Measurements from ENCODE around the gene CPT2. TPM values are rescaled to one million over a fixed set of nuclear protein-coding genes. Genes with fewer than 3 reads are reported as not detected.

The CPT2 gene
- total and polyA plus RNA-seq, 2 of the 13 experiments (the other 11 are each of a cell fraction or from before 2014, with no cell fraction given), result 12.6 to 14.6 TPM

DNA sequence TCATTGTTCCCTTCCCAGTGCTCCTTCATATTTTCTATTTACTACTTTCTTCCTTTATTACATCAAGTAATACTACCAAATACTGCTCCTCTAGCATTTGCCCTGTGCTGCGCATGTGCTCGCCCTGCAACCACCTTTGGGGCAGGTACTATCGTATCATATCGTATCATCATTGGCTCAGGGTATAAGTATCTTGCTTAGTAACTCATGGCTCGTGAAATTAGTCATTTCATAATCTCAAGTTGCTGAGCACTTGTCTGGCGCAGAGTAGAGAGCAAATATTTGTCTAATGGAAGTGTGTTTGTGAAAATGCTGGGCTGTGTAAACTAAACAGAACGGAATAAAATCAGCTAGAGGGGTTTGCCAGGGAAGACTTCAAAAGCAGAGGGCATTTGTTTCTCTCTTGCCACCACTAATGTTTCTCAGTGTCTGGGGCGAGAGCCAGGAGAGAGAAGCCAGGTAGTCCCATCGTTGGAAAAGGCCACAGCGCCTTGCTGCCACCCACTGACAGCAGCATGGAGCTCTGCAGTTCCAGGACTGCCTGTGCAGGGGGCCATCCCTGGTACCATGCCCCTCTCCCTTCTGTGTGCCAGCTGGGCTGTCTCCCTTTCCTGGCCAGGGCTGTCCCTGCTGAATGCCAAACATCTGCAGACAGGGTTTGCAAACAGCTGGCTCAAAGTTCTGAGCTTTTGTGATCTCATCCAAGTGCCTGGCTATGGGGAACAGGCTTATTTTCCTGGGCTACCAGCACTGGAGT lies 20.0 kb upstream of the CPT2 start (continued):
- TF ChIP-seq NFAT5 (CRISPR knock-in tag; IDR thresholded peaks at IDR 0.05), result no peak
- TF ChIP-seq HMG20A (CRISPR knock-in tag; IDR thresholded peaks at IDR 0.05; ENCODE audit: borderline replicate concordance), result peak; percentile 46; the same call in 1 of the 2 replicates
- TF ChIP-seq HBP1 (CRISPR knock-in tag; IDR thresholded peaks at IDR 0.05; ENCODE audit: low read depth), result no peak
- no peak for TF ChIP-seq ZNF101 (CRISPR knock-in tag; IDR thresholded peaks at IDR 0.05; ENCODE audit: borderline replicate concordance, low read depth)
- no peak for TF ChIP-seq ZNF468 (CRISPR knock-in tag; IDR thresholded peaks at IDR 0.05)
- TF ChIP-seq RAD51 (IDR thresholded peaks at IDR 0.05; ENCODE audit: borderline replicate concordance), result no peak
- TF ChIP-seq, protein P1, sequence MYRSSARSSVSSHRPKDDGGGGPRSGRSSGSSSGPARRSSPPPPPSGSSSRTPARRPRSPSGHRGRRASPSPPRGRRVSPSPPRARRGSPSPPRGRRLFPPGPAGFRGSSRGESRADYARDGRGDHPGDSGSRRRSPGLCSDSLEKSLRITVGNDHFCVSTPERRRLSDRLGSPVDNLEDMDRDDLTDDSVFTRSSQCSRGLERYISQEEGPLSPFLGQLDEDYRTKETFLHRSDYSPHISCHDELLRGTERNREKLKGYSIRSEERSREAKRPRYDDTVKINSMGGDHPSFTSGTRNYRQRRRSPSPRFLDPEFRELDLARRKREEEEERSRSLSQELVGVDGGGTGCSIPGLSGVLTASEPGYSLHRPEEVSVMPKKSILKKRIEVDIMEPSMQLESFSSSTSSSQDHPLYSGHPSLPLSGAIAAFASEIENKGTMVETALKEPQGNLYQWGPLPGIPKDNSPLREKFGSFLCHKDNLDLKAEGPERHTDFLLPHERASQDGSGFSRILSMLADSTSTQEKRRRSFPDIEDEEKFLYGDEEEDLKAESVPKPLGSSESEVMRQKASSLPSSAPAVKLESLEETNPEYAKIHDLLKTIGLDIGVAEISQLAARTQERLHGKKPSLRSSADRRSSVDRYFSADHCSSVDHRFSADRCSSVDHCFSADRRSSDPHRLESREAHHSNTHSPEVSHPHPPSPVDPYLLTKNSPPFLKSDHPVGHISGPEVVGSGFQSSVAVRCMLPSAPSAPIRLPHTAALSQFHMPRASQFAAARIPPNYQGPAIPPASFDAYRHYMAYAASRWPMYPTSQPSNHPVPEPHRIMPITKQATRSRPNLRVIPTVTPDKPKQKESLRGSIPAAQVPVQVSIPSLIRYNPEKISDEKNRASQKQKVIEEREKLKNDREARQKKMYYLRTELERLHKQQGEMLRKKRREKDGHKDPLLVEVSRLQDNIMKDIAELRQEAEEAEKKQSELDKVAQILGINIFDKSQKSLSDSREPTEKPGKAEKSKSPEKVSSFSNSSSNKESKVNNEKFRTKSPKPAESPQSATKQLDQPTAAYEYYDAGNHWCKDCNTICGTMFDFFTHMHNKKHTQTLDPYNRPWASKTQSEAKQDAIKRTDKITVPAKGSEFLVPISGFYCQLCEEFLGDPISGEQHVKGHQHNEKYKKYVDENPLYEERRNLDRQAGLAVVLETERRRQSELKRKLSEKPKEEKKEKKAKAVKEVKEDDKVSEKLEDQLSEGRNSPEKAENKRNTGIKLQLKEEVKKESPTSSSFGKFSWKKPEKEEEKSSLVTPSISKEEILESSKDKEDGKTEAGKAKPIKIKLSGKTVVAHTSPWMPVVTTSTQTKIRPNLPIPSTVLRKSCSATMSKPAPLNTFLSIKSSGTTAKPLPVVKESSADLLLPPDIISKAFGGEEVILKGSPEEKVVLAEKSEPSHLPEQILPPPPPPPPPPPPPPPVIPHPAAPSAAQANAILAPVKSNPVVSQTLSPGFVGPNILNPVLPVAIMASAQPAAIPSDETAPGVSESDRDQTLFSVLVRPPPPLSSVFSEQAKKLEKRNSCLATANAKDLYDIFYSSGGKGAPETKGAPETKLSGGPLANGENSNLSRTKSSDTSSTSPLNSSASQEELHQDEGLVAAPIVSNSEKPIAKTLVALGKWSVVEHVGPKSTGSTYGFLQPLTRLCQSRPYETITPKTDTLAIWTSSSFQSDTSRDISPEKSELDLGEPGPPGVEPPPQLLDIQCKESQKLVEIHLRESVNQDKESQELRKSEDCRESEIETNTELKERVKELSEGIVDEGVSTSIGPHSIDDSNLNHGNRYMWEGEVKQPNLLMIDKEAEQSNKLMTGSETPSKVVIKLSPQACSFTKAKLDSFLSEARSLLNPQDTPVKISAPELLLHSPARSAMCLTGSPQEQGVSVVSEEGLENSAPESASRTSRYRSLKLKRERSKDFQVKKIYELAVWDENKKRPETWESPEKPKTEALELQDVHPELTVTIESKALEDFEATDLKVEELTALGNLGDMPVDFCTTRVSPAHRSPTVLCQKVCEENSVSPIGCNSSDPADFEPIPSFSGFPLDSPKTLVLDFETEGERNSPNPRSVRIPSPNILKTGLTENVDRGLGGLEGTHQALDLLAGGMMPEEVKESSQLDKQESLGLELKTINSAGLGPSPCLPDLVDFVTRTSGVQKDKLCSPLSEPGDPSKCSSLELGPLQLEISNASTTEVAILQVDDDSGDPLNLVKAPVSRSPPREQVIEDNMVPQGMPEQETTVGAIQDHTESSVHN (CRISPR knock-in tag; IDR thresholded peaks at IDR 0.05), result no peak
- TF ChIP-seq ZNF335 (CRISPR knock-in tag; IDR thresholded peaks at IDR 0.05), result no peak
- no peak for TF ChIP-seq E2F1 (CRISPR knock-in tag; IDR thresholded peaks at IDR 0.05)
- TF ChIP-seq ZNF234 (CRISPR knock-in tag; conservative IDR thresholded peaks at IDR 0.05), result no peak
- TF ChIP-seq MXI1 (IDR thresholded peaks at IDR 0.05; ENCODE audit: borderline replicate concordance, low read depth, low read length), result no peak
- TF ChIP-seq ZNF615 (CRISPR knock-in tag; IDR thresholded peaks at IDR 0.05; ENCODE audit: borderline replicate concordance), result no peak
